Heart right ventricle (tissue), 16 donors: ENCODE data around the gene ACSM3. TPM values are rescaled to one million over a fixed set of nuclear protein-coding genes. Genes with fewer than 3 reads are reported as not detected.
"Not testable (repeated sequence)": the region's sequence is repeated elsewhere in the genome, so short reads cannot be mapped to it uniquely, and the experiment has no call there.

Source experiments
- ATAC-seq, 8 donors: fragments of 200-7000 bp; cut with Tn5 transposase; one replicate each; pipeline ENCODE4 v1.9.1; 2020; ENCODE audit warnings: mild to moderate bottlenecking in 8 of 8, moderate library complexity in 8 of 8, moderate number of reproducible peaks in 1 of 8
- DNase-seq, 2 donors: peaks; one replicate each; pipeline ENCODE4 v3.0.0-alpha.2; 2020
- H3K27ac ChIP-seq, 10 donors: fragments of 200-600 bp; sonication (generic) in 2 of 10; one replicate each; pipeline versions ENCODE4 v1.5.0 to v1.8.0; 2020 to 2022; ENCODE audit warnings: mild to moderate bottlenecking in 3 of 10
- H3K27me3 ChIP-seq, 7 donors: fragments of 200-600 bp; one replicate each; pipeline ENCODE4 v1.8.0; 2021 to 2022; ENCODE audit warnings: mild to moderate bottlenecking in 2 of 7
- H3K36me3 ChIP-seq, 9 donors: fragments of 200-600 bp; sonication (generic) in 1 of 9; one replicate each; pipeline versions ENCODE4 v1.5.0 to v1.8.0; 2020 to 2022; ENCODE audit warnings: mild to moderate bottlenecking in 2 of 9
- H3K4me1 ChIP-seq, 9 donors: fragments of 200-600 bp; sonication (generic) in 1 of 9; one replicate each; pipeline versions ENCODE4 v1.5.0 to v1.8.0; 2020 to 2022; ENCODE audit warnings: mild to moderate bottlenecking in 4 of 9
- H3K4me3 ChIP-seq, 10 donors: fragments of 200-600 bp; sonication (generic) in 2 of 10; one replicate each; pipeline versions ENCODE4 v1.5.0 to v1.8.0; 2020 to 2022; ENCODE audit warnings: mild to moderate bottlenecking in 7 of 10, moderate library complexity in 2 of 10
- H3K9me3 ChIP-seq, 11 donors: fragments of 200-600 bp in 10 of 11; sonication (generic) in 2 of 11; one replicate each; pipeline versions ENCODE4 v1.5.0 to v1.8.0; 2013 to 2022; ENCODE audit warnings: mild to moderate bottlenecking in 2 of 11, control low read depth in 1 of 11, moderate library complexity in 1 of 11
- CTCF ChIP-seq, 9 donors: fragments of 200-600 bp; sonication (generic) in 2 of 9; IDR thresholded peaks; one replicate each; pipeline versions ENCODE4 v1.5.0 to v1.8.0; 2021 to 2022; ENCODE audit warnings: antibody characterized with exemption in 9 of 9, mild to moderate bottlenecking in 5 of 9, moderate library complexity in 1 of 9
- WGBS, 2 donors: extraction: QIAGEN DNeasy Blood & Tissue Kit; methylation state at CpG; one replicate each; pipeline ENCODE4 v1.1.7; 2013; ENCODE audit warnings: inconsistent platforms in 1 of 2; 5-methylcytosine and 5-hydroxymethylcytosine counted together
- intact Hi-C, 10 donors: fragments of 100-400 bp; cut with DNase I; formaldehyde crosslinking; loops; one replicate each; pipeline versions ENCODE4 v1.11.1 to v1.14.2; 2022
- polyA plus RNA-seq, 2 donors: library from polyadenylated mRNA; stranded (reverse); fragments of 200-250 nt; gene quantifications; one replicate each; pipeline ENCODE4 v1.2.3, GENCODE V29; 2013
- total RNA-seq, 10 donors: library from RNA; stranded (reverse); fragmentation: NEBNext Ultra II Directional in 3 of 10; extraction: Animal tissue kit (Norgen Biotek cat#: 25700) in 3 of 10; gene quantifications; one replicate each; pipeline versions ENCODE4 v1.2.1 to v1.2.4, GENCODE V29; 2021 to 2023
- donor health status: Arrhythmogenic right ventricular cardiomyopathy.
- donor health status: ischemic (EF 13 %, LVEDD 7.1; RV severe dilation, severe dysfunction).
- donor health status: healthy with polysubstance abuse.
- donor health status: DM: no; HTN: yes; CAD: no.
- donor health status: DM: no; HTN: no; CAD: no.
- donor health status: ischemic (EF 25% LVEDD 6.9; RV normal size, moderate dysfunction).
- donor health status: ischemic (EF 25% LVEDD 5.7; RV mildly dilated, moderate dysfunction).
- donor health status: healthy.
- donor health status: DM: yes; HTN: yes; CAD: no.
- donor health status: Ischemic cardiomyopathy.
- donor health status: ischemic (EF 35%, LVEDD 5.7; RV mildly dilated, moderate dysfunction).
- donor health status: nonischemic (EF 11% LVEDD 7.7; RV severe dilation, severe dysfunction).
- donor health status: DM: yes; HTN: yes; CAD: no.
- donor health status: PGD.
- donor health status: ischemic (EF 29% LVEDD 5.4; RV normal size, mild dysfunction).
- donor health status: nonischemic (EF 23%, LVEDD 6.1; RV moderate dilation, normal function).

The ACSM3 gene
- total and polyA plus RNA-seq, 12 donors: 2.3 to 45.1 (median 5.9) TPM

- H3K27ac ChIP-seq: no peak overlapping the region
- peaks cover 0 to 10% (median 0%) of the 10 kb centered on the region in 9 donors for H3K4me1 ChIP-seq
- no peak overlapping the region for H3K4me3 ChIP-seq
- ATAC-seq (peak in 1 of 8 donors; percentile 53), DNase-seq (no peak)
- intact Hi-C loops: loop anchor here in 2 of 10 donors (5.0 to 10.0 kb wide), 2 partner anchors 285 to 288 kb away; no protein-coding TSS in a partner anchor
- H3K27me3 ChIP-seq: no peaks in the 10 kb centered on the region
- no peaks in the 10 kb centered on the region for H3K9me3 ChIP-seq
- H3K36me3 ChIP-seq: peaks cover 0 to 88% (median 21%) of the 10 kb centered on the region in 9 donors
- 57 to 72% methylated on average over 2 of the region's 2 CpGs for WGBS, 2 donors
- peak in 8 of 9 donors; percentile 35 to 73 (median 54) for TF ChIP-seq CTCF (IDR thresholded peaks at IDR 0.05)
Observed at GRCh38 chr16:20799599-20799998, 35.8 kb downstream of the ACSM3 start.

GRCh38 chr16:20801278-20801677 is 37.5 kb downstream of the ACSM3 start:
- peaks cover 0 to 21% (median 10%) of the 10 kb centered on the region in 9 donors for H3K4me1 ChIP-seq
- DNase-seq (no peak), ATAC-seq (no peak)
- WGBS, 2 donors: 67 to 85% methylated on average over 1 of the region's 1 CpG
- no peak overlapping the region for H3K4me3 ChIP-seq
- H3K27ac ChIP-seq: no peak overlapping the region
- TF ChIP-seq CTCF (IDR thresholded peaks at IDR 0.05): no peak
- H3K27me3 ChIP-seq: no peaks in the 10 kb centered on the region
- H3K36me3 ChIP-seq: peaks cover 0 to 71% (median 21%) of the 10 kb centered on the region in 9 donors
- intact Hi-C loops: loop anchor here in 3 of 10 donors (5.0 kb wide), 2 partner anchors 46 to 286 kb away; no protein-coding TSS in a partner anchor
- H3K9me3 ChIP-seq: no peaks in the 10 kb centered on the region

- H3K4me1 ChIP-seq: peaks cover 0 to 32% (median 17%) of the 10 kb centered on the region in 9 donors
- intact Hi-C loops: loop anchor here in 3 of 10 donors (5.0 kb wide), 2 partner anchors 44 to 284 kb away; no protein-coding TSS in a partner anchor
- no peaks in the 10 kb centered on the region for H3K9me3 ChIP-seq
- no peak overlapping the region for H3K27ac ChIP-seq
- 91 to 95% methylated on average over 2 of the region's 2 CpGs for WGBS, 2 donors
- peaks cover 0 to 52% (median 9%) of the 10 kb centered on the region in 9 donors for H3K36me3 ChIP-seq
- no peak for TF ChIP-seq CTCF (IDR thresholded peaks at IDR 0.05)
- DNase-seq (no peak), ATAC-seq (no peak)
- no peak overlapping the region for H3K4me3 ChIP-seq
- no peaks in the 10 kb centered on the region for H3K27me3 ChIP-seq
Observed at GRCh38 chr16:20803192-20803560, 39.4 kb downstream of the ACSM3 start.

- WGBS, 2 donors: 90 to 92% methylated on average over 7 of the region's 7 CpGs
- ATAC-seq (no peak), DNase-seq (no peak)
- Histone ChIP-seq H3K4me3 (no peak overlapping the region), H3K36me3 (peaks cover 0 to 47% (median 6%) of the 10 kb centered on the region in 9 donors), H3K9me3 (no peaks in the 10 kb centered on the region), H3K4me1 (peaks cover 0 to 32% (median 17%) of the 10 kb centered on the region in 9 donors), H3K27me3 (no peaks in the 10 kb centered on the region), H3K27ac (no peak overlapping the region)
- TF ChIP-seq CTCF (IDR thresholded peaks at IDR 0.05): no peak
- intact Hi-C loops: loop anchor here in 3 of 10 donors (5.0 kb wide), 2 partner anchors 44 to 284 kb away; no protein-coding TSS in a partner anchor
Observed at GRCh38 chr16:20803561-20804214, 39.9 kb downstream of the ACSM3 start.

- not testable (repeated sequence) for H3K9me3 ChIP-seq, DNase-seq, H3K27me3 ChIP-seq
- 4 to 6% methylated on average over 12 of the region's 12 CpGs for WGBS, 2 donors
- intact Hi-C loops: loop anchor here in 2 of 10 donors (2.0 to 5.0 kb wide), 4 partner anchors 43 to 297 kb away; partner anchors contain the start of genes DCUN1D3 (in 1 of the 2) and LYRM1 (in 1 of the 2)
- H3K4me1 ChIP-seq: peaks cover 0 to 32% (median 17%) of the 10 kb centered on the region in 9 donors
- peak overlapping the region; percentile 89 to 97 (median 95) for H3K27ac ChIP-seq
- peak overlapping the region; percentile 73 to 95 (median 88) for H3K4me3 ChIP-seq
- peaks cover 0 to 27% (median 0%) of the 10 kb centered on the region in 9 donors for H3K36me3 ChIP-seq
- peak in 6 of 8 donors; percentile 73 to 91 (median 81) for ATAC-seq
Observed at GRCh38 chr16:20805684-20806167, 41.9 kb downstream of the ACSM3 start.
